Tracheal epithelial cell (primary cell): Measurements from ENCODE around the gene CHRNG. TPM values are rescaled to one million over a fixed set of nuclear protein-coding genes. Genes with fewer than 3 reads are reported as not detected.

Source experiments
- total RNA-seq: library from RNA; depleted of rRNA; stranded (reverse); fragments of >200 nt; gene quantifications from 2 replicates; pipeline ENCODE4 v1.2.1, GENCODE V29; 2014

Gene CHRNG, protein sequence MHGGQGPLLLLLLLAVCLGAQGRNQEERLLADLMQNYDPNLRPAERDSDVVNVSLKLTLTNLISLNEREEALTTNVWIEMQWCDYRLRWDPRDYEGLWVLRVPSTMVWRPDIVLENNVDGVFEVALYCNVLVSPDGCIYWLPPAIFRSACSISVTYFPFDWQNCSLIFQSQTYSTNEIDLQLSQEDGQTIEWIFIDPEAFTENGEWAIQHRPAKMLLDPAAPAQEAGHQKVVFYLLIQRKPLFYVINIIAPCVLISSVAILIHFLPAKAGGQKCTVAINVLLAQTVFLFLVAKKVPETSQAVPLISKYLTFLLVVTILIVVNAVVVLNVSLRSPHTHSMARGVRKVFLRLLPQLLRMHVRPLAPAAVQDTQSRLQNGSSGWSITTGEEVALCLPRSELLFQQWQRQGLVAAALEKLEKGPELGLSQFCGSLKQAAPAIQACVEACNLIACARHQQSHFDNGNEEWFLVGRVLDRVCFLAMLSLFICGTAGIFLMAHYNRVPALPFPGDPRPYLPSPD
- total RNA-seq = not detected in 2 replicates

DNA sequence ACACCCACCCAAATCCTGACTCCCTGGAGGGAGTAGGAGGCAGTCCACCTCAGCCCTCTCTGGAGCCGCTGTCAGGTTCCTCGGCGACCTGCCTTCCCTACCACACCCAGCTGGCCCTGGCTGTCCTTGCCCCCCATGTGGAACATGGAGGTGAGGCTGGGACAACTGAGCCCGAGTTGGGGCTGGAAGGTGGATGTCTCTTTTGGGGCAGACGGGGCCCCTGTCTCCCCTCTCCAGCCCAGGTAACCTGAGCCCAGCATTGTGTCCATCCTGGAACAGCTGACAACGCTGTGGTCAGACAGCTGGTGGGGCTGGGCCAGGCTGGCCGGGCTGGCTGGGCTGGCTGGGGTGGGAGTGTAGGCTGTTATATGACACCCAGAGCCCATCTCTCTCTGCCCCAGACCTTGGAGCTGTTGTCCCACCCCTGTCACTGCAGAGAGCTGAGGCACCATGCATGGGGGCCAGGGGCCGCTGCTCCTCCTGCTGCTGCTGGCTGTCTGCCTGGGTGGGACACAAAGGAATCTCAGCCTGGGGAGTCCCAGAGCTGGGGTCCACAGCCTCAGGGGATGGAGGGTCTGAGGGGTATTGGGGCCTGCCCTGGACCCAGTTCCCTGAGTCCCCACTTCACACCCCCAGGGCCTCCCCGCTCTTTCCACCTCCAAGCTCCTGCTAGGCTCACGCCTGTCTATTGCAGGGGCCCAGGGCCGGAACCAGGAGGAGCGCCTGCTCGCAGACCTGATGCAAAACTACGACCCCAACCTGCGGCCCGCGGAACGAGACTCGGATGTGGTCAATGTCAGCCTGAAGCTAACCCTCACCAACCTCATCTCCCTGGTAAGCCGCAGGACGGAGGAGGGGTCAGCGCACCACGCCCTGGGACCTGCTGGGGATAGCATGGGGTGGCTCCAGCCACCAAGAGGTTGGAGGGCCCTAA lies at the start of gene CHRNG:
TSS of gene CHRNG (plus strand) at position 395 of the 934 bp plus-strand sequence. CDS start at position 451, 56 bp downstream.

DNA sequence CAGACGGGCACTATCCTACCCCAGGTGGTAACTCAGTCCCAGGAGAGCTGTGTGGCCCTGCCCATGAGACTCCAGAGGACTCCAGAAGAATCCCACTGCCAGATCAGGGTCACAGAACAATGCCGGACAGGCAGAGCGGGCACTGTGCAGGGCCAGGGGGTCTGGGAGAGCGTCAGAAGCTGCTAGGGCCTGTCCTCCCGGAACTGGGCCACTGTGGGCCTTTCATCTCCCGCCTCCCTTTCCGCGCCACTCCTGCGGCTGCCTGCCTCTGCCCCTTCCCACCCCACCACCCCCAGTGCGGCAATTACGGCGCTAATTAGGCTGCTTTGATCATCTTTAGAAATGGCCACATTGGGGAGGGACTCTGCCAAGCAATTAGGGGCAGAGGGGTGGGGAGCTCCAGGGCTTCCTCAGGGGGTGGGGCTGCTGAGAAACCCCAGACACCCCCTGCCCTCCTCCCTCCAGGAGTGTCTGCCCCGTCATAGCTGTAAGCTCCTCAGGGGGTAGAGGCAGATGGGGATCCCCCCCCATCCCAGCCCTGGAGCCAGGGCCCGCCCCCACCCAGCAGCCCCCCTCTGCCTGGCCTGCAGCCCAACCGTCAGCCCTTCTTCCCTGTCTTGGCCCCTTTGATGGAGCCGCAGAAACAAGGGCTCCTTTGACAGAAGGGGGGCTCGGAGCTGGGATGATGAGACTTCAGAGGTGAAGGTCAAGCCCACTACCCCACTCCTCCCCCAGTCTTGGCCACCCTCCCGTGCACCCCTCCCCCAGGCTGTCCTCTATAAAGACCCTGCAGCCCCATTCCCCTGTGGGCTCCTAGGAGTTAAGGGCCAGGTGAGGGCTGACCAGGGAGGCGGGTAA lies 19.7 kb upstream of the CHRNG start, which contains the start of gene PRSS56:
TSS of gene PRSS56 (plus strand) at position 808 of the 858 bp plus-strand sequence. CDS start 211 bp downstream, outside the sequence.

GRCh38 chr2:232525791-232526371 lies 13.6 kb upstream of the CHRNG start, which contains the start of gene CHRND:
CHRND (plus strand) TSS chr2:232526160; CDS start chr2:232526216, 56 bp downstream.

GRCh38 chr2:232550354-232551249 lies 11.1 kb downstream of the CHRNG start, which contains the start of the genes EIF4E2 and TIGD1:
EIF4E2 (plus strand) TSS chr2:232550689; CDS start chr2:232550725, 36 bp downstream.
TIGD1 (minus strand) TSS chr2:232550557; CDS start chr2:232549882, 675 bp downstream.

Other genes with a start within 250 kb of the CHRNG start
- not detected in 2 replicates for gene ALPP, start 160.9 kb upstream of the CHRNG start, total RNA-seq
- under 0.01 TPM in 1 of 2 replicates, not detected in the other for gene ALPG, start 132.8 kb upstream of the CHRNG start, total RNA-seq
- gene ALPI, start 83.5 kb upstream of the CHRNG start, total RNA-seq = not detected in 2 replicates
- gene ECEL1, start 51.9 kb upstream of the CHRNG start, total RNA-seq = not detected in 2 replicates
- gene PRSS56, start 19.3 kb upstream of the CHRNG start, total RNA-seq = not detected in 2 replicates
- not detected in 2 replicates for gene CHRND, start 13.5 kb upstream of the CHRNG start, total RNA-seq
- 0.96 and 1.7 TPM in 2 replicates for gene TIGD1, start 10.9 kb downstream of the CHRNG start, total RNA-seq
- gene EIF4E2, start 11.0 kb downstream of the CHRNG start, total RNA-seq = 37.7 and 76.4 TPM in 2 replicates
- 1.2 TPM in 1 of 2 replicates, not detected in the other for gene EFHD1, start 93.9 kb downstream of the CHRNG start, total RNA-seq
- gene GIGYF2, start 157.6 kb downstream of the CHRNG start, total RNA-seq = 38.4 and 39.8 TPM in 2 replicates
- gene KCNJ13, start 236.9 kb downstream of the CHRNG start, total RNA-seq = not detected in 2 replicates